Cardiac fibroblast (primary cell): ENCODE data around the gene THADA.

Experiments used
- DNase-seq, 2 donors: peaks; one replicate each; pipeline versions ENCODE4 v3.0.0 to v3.0.0-alpha.2; 2010; ENCODE audit warnings: low read depth in 2 of 2
- H3K4me3 ChIP-seq, 2 donors: replicated peaks in 1 of 2; 1 replicate in 1 of 2; 2 replicates in 1 of 2; pipeline ENCODE4 v1.5.1; 2011; ENCODE audit warnings: low read depth in 2 of 2, low read length in 2 of 2, mild to moderate bottlenecking in 2 of 2, moderate library complexity in 1 of 2
- CTCF ChIP-seq: IDR thresholded peaks from one replicate; pipeline ENCODE4 v1.5.1; 2011; ENCODE audit warnings: low read depth, mild to moderate bottlenecking, low read length, inconsistent platforms

Gene THADA

DNA sequence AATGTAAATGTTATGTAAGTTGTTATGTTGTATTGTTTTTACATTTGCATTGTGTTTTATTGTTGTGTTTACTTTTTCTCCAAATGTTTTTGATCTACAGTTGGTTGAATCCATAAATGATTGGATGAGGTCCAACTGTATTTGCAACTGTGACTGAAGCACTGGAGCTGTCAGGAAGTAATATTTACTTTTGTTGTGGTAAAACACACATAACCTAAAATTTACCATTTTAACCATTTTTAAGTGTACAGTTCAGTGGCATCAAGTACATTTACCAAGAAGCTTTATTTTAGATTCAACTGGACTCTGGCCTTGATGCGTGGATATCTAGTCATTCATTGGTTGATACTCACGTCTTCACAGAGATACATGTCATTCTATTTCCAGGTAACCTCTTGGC, 181.8 kb downstream of the THADA start:
- no peak overlapping the region for H3K4me3 ChIP-seq
- no peak for DNase-seq
- TF ChIP-seq CTCF = no peak

DNA sequence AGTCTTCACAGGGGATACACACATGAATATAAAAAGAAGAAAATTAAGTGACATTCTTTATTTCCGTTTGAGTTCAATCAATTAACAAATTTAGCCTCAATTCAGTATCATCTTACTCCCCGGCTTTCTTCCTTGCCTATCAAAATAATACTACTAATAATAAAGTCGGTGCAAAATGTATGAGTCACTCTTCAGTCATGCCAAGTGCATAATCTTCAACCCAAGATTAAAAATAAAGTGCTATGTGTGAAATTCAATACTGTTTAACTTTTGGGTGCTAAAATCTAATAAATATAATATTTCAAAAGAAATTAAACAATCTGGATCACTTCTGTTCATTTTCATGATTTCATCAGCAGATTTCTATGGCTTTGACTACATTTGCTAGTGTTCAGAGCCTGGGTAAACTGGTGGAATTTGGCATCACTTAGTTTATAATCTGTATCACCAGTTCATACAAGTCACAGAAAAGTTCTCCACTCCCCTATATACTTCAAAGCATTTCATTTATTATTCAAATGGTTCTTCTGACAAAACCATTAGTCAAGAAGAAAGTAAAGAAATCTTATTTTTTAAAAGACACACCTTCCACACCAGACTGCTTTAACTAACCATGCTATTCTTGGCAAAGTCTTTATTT, 183.6 kb downstream of the THADA start:
- DNase-seq = peak; percentile 42 to 47
- no peak for TF ChIP-seq CTCF
- no peak overlapping the region for H3K4me3 ChIP-seq

GRCh38 chr2:43410055-43410604, 185.7 kb downstream of the THADA start:
- no peak for DNase-seq
- H3K4me3 ChIP-seq = no peak overlapping the region
- TF ChIP-seq CTCF = no peak

GRCh38 chr2:43408407-43409160, 187.3 kb downstream of the THADA start:
- no peak for TF ChIP-seq CTCF
- no peak for DNase-seq
- no peak overlapping the region for H3K4me3 ChIP-seq

- TF ChIP-seq CTCF = no peak
- no peak overlapping the region for H3K4me3 ChIP-seq
- peak in 1 of 2 donors; percentile 27 for DNase-seq
Measured at GRCh38 chr2:43407935-43408334, 187.9 kb downstream of the THADA start.

- no peak overlapping the region for H3K4me3 ChIP-seq
- TF ChIP-seq CTCF = no peak
Measured at GRCh38 chr2:43406651-43407279, 189.1 kb downstream of the THADA start.

More at GRCh38 chr2:43406651-43407279, 189.1 kb downstream of the THADA start:
- no peak for DNase-seq
